ENCODE results near the gene KCNJ12. TPM values are rescaled to one million over a fixed set of nuclear protein-coding genes. Genes with fewer than 3 reads are reported as not detected.

Gene KCNJ12
- total RNA-seq, 2 donors from 2014 or later: not detected

DNA sequence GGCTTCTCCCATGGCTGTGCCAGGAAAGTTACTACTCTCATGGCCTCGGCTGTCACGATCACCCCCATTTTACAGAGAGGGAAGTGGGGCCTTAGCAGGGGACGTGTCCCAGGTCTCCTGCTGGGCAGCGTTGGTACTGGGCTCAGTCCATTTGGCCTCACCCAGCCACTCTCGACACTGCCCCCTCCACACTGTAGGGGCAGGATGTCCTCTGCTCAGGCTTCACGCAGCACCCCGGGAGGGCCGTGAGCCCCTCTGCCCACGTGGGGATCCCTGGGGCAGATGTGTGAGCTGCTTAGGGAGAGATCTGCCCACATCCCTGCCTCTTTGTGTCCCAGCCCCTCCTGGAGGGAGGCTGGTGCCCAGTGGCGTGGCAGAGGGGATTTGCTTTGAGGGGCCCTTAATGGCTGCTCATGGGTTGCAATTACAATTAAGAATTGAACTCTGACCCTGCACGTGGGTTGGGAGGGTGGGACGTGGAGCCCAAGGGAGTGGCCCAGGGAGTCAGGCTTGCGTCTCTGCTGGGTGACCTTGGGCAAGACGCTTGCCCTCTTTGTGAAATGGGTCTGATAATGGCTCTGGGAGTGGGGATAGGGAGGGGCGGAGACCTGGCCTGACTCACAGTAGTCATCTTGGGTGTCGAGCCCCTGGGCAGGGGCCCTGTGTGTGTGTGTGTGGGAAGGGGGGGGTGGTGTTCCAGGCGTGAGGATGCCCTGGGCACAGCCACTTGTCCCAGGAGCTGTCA, 2.3 kb upstream of the KCNJ12 start:
- ATAC-seq: no peak
- no peaks in the 10 kb centered on the region for H3K9me3 Mint-ChIP-seq
- no peaks in the 10 kb centered on the region for H3K36me3 Mint-ChIP-seq
- H3K27ac Mint-ChIP-seq: no peak overlapping the region
- DNase-seq (ENCODE audit: low spot score in 2 of 2): no peak

DNA sequence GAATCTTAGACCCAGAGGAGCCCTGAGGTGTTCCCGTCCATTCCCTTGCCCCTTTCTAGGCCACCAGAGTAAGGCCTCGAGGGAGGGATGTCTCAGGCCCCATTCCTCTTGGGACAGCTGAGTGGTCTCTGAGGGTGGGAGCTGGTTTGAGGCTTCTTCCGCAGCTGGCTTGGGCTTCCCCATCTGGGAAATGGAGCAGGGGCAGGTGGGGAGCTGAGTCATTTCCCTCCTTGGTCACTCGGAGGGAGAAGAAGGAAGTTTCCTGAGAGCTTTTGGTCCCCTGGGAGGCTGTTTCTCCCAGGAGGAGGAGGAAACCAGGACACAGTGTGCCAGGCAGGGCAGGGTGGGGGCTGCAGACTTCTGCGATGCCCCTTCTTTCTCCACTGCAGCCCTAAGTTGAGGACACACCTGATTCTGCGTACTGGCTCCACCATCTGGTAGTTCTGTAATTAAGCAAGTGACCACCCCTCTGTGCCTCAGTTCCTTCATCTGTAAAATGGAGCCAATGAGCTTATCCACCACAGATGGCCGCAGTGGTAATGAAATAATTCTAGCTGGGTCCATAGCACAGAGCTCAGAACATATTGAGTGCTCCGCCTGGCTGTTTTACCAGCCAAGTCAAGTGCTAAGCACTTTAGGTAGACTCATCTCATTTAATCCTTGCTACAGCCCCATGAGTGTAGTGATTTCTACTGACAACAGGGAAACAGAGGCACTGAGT, 1.6 kb upstream of the KCNJ12 start:
- Mint-ChIP-seq H3K36me3 (no peaks in the 10 kb centered on the region), H3K9me3 (no peaks in the 10 kb centered on the region), H3K27ac (no peak overlapping the region)
- ATAC-seq (no peak), DNase-seq (ENCODE audit: low spot score in 2 of 2) (no peak)

GRCh38 chr17:21375162-21375560, 996 bp upstream of the KCNJ12 start:
- DNase-seq (ENCODE audit: low spot score in 2 of 2): no peak
- no peaks in the 10 kb centered on the region for H3K36me3 Mint-ChIP-seq
- no peaks in the 10 kb centered on the region for H3K9me3 Mint-ChIP-seq
- no peak for ATAC-seq
- H3K27ac Mint-ChIP-seq: no peak overlapping the region

DNA sequence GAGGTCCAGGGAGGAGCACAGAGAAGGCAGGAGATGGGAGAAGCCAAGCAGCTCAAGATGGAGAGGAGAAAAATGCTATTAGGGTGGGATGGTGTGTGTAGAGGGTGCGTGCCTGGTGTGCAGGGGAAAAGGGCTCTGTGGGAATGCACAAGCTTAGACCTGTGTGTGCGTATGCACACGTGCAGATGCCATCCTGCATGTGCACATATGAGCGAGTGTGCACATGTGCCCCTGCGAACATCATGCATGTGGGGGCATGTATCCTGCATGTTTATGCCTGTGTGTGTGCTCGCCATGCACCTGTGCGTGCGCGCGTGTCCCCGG, 438 bp upstream of the KCNJ12 start:
- no peaks in the 10 kb centered on the region for H3K9me3 Mint-ChIP-seq
- no peak for DNase-seq (ENCODE audit: low spot score in 2 of 2)
- ATAC-seq: peak in 1 of 2 donors; percentile 7
- H3K27ac Mint-ChIP-seq: no peak overlapping the region
- H3K36me3 Mint-ChIP-seq: no peaks in the 10 kb centered on the region

- DNase-seq (ENCODE audit: low spot score in 2 of 2) (no peak), ATAC-seq (no peak)
- no peaks in the 10 kb centered on the region for H3K9me3 Mint-ChIP-seq
- no peak overlapping the region for H3K27ac Mint-ChIP-seq
- H3K36me3 Mint-ChIP-seq: no peaks in the 10 kb centered on the region
Observed at GRCh38 chr17:21376759-21377690, 868 bp downstream of the KCNJ12 start.

DNA sequence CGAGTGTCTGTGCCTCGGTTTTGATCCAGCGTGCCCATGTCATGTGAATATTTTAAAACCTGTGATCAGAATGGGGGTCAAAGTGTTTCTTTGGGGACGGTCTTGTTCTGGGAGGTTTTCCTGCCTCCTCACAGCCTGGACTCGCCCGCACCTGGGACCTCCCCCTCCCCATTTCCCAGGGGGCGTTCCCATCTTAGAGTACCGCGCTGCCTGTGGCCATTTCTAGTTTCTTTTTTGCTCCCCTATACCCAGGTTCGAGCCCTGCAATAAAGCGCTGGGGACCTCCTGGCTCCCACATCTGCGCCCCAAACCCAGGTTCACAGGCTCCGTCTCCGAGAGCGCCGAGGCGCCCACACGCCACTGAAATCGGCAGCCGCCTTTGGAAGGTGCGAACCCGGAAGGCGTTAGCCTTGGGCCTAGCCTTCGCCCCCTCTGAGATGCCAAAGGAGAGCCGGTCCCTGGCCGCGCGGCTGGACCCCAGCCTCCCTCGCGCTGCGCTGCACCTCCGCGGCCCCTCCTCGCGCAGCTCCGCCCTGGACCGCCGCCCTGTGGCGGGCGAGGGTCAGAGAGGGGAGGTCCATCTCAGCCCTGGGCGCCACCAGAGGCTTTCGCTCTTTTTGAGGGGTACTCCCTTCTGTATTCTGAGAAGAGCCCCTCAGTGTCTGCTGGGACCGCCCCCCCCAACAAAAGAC, 1.7 kb downstream of the KCNJ12 start:
- Mint-ChIP-seq H3K36me3 (no peaks in the 10 kb centered on the region), H3K27ac (no peak overlapping the region), H3K9me3 (no peaks in the 10 kb centered on the region)
- no peak for DNase-seq (ENCODE audit: low spot score in 2 of 2)
- ATAC-seq: no peak

- H3K36me3 Mint-ChIP-seq: no peaks in the 10 kb centered on the region
- no peaks in the 10 kb centered on the region for H3K9me3 Mint-ChIP-seq
- ATAC-seq (no peak), DNase-seq (ENCODE audit: low spot score in 2 of 2) (no peak)
- no peak overlapping the region for H3K27ac Mint-ChIP-seq
Observed at GRCh38 chr17:21378553-21378952, 2.4 kb downstream of the KCNJ12 start.

- ATAC-seq: no peak
- no peaks in the 10 kb centered on the region for H3K36me3 Mint-ChIP-seq
- H3K9me3 Mint-ChIP-seq: no peaks in the 10 kb centered on the region
- DNase-seq (ENCODE audit: low spot score in 2 of 2): no peak
- no peak overlapping the region for H3K27ac Mint-ChIP-seq
Observed at GRCh38 chr17:21379080-21379711, 3.0 kb downstream of the KCNJ12 start.

GRCh38 chr17:21380659-21381058, 4.5 kb downstream of the KCNJ12 start:
- no peak overlapping the region for H3K27ac Mint-ChIP-seq
- H3K36me3 Mint-ChIP-seq: no peaks in the 10 kb centered on the region
- H3K9me3 Mint-ChIP-seq: no peaks in the 10 kb centered on the region
- ATAC-seq: no peak
- DNase-seq (ENCODE audit: low spot score in 2 of 2): no peak

DNA sequence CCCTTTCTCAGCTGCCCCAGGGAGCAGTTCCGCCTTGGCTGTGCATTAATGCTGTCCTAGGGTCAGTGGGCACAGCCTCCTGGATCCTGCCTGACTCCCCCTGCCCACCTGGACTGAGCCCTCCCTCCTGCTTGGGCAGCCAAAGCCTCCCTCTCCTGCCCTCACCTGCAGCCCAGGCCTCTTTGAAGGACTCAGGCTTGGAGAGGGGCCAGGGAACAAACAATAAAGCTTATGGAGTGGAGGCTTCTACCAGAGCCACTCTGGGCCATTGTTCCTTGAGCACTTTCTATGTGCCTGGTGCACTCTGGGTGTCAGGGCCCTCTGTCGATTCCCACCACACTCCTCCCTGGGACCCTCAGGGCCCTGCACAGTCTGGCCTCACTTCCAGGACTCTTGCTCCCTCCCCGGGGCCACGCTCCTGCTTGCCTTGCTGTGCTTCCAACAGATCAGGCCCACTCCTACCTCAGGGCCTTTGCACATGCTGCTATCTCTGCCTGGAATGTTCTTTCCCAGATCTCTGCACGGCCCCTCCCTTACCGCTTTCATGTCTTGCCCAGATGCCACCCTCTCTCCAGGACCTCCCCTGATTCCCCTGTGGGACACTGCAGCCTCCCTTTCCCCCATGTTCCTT, 5.0 kb downstream of the KCNJ12 start:
- Mint-ChIP-seq H3K9me3 (no peaks in the 10 kb centered on the region), H3K36me3 (no peaks in the 10 kb centered on the region), H3K27ac (no peak overlapping the region)
- no peak for DNase-seq (ENCODE audit: low spot score in 2 of 2)
- no peak for ATAC-seq

- no peak for DNase-seq (ENCODE audit: low spot score in 2 of 2)
- H3K9me3 Mint-ChIP-seq: no peaks in the 10 kb centered on the region
- no peak overlapping the region for H3K27ac Mint-ChIP-seq
Observed at GRCh38 chr17:21382560-21383495, 6.7 kb downstream of the KCNJ12 start.

DNA sequence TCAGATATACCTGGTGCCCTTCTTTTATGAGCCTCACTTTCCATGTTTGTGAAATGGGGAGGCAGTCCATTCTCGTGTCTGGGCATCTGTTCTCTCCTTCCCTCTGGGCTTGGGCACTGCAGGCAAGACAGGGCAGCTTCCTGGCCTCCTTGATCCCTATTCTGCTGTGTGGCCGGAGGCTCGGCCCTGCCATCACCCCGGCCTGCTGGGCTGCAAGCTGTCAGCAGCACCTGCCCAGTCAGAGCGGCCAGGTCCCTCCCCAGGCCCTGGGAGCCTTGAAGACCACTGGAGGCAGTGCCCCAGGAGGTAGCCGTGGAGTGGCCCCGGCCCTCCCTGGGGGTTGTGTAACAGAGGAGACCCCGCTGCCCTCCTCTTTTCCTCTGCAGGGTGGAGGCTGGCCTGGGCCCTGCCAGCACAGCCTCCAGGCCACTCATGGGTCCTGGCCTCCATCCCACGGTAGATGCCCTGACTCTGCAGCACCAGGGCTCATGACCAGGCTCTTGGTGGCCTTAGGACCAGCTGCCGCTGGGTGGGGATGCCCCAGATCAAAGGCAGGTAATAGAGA, 9.2 kb downstream of the KCNJ12 start:
- ATAC-seq (no peak), DNase-seq (ENCODE audit: low spot score in 2 of 2) (no peak)
- Mint-ChIP-seq H3K27ac (peak overlapping the region in 1 of 2 donors; percentile 77), H3K9me3 (no peaks in the 10 kb centered on the region), H3K36me3 (no peaks in the 10 kb centered on the region)

More at GRCh38 chr17:21382560-21383495, 6.7 kb downstream of the KCNJ12 start:
- H3K36me3 Mint-ChIP-seq: no peaks in the 10 kb centered on the region
- no peak for ATAC-seq

- Mint-ChIP-seq H3K27ac (peak overlapping the region in 1 of 2 donors; percentile 9), H3K36me3 (no peaks in the 10 kb centered on the region), H3K9me3 (no peaks in the 10 kb centered on the region)
- no peak for DNase-seq (ENCODE audit: low spot score in 2 of 2)
- ATAC-seq: no peak
Observed at GRCh38 chr17:21387616-21388015, 11.5 kb downstream of the KCNJ12 start.

DNA sequence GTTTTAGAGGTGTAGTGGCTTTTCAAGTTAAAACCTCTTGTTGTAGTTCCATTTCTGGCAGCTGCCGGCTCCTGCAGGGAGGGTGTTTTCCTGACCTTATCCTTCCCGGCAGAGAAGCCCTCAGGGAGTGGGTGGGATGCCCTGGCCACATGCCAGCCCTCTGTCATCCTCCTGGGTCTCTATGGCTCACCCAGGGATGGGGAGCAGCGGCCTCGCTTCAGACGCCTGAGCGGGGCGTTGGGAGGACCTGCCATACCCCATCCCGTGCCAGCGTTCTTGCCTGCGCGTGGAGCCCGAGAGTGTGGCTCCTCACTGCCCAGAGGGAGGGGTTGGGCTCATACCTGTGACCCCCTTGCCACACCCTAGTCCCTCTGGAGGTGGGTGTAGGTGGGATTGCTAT, 11.9 kb downstream of the KCNJ12 start:
- Mint-ChIP-seq H3K27ac (no peak overlapping the region), H3K36me3 (no peaks in the 10 kb centered on the region), H3K9me3 (no peaks in the 10 kb centered on the region)
- ATAC-seq (no peak), DNase-seq (ENCODE audit: low spot score in 2 of 2) (no peak)

GRCh38 chr17:21388944-21389343, 12.8 kb downstream of the KCNJ12 start:
- no peak for ATAC-seq
- no peaks in the 10 kb centered on the region for H3K9me3 Mint-ChIP-seq
- no peak for DNase-seq (ENCODE audit: low spot score in 2 of 2)
- no peaks in the 10 kb centered on the region for H3K36me3 Mint-ChIP-seq
- H3K27ac Mint-ChIP-seq: no peak overlapping the region

Data from activated naive CD4-positive, alpha-beta T cell treated with anti-CD3 and anti-CD28 coated beads, Interleukin-2, amount 50 U/mL, for 72 hours (primary cell).